ENCODE measurements around the gene BTD.
"Not testable (repeated sequence)": the region's sequence is repeated elsewhere in the genome, so short reads cannot be mapped to it uniquely, and the experiment has no call there.

The BTD gene

DNA sequence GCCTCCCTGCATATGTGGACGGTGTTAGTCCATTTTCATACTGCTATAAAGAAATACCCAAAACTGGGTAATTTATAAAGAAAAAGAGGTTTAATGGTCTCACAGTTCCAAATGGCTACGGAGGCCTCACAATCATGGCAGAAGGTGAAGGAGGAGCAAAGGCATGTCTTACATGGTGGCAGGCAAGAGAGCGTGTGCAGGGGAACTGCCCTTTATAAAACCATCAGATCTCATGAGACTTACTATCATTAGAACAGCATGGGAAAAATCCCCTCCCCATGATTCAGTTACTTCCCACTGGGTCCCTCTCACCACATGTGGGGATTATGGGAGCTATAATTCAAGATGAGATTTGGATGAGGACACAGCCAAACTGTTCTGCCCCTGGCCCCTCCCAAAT is 1.3 kb downstream of the BTD start:
- DNase-seq (ENCODE audit: low read depth): not testable (repeated sequence)

- DNase-seq (ENCODE audit: low read depth): not testable (repeated sequence)
Measured at GRCh38 chr3:15604584-15604983, 3.0 kb downstream of the BTD start.

DNA sequence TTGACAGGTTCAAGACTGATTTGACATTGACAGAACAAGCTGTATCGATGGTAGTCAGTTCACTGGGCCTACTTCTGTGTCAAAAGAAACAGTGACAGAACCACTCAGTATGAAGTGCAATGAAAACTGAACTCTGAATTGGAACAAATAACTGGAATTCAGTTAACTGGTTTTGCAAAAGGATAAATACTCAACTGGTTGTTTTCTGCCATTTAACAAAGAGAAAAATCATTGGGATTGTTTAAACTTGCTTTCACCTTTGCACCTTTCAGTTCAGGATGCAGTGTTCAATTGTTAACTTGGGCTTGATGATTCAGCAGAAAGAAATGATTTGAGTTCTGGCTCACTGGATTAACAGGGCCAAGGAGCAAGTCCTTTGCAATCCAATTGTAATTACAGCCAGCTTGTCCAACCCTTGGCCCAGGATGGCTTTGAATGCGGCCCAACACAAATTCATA is 4.9 kb downstream of the BTD start:
- DNase-seq (ENCODE audit: low read depth): no peak

- DNase-seq (ENCODE audit: low read depth): peak; percentile 72
Measured at GRCh38 chr3:15610082-15610759, 8.7 kb downstream of the BTD start.

GRCh38 chr3:15611018-15611417 is 9.5 kb downstream of the BTD start:
- DNase-seq (ENCODE audit: low read depth): no peak

GRCh38 chr3:15612001-15612400 is 10.5 kb downstream of the BTD start:
- no peak for DNase-seq (ENCODE audit: low read depth)

DNA sequence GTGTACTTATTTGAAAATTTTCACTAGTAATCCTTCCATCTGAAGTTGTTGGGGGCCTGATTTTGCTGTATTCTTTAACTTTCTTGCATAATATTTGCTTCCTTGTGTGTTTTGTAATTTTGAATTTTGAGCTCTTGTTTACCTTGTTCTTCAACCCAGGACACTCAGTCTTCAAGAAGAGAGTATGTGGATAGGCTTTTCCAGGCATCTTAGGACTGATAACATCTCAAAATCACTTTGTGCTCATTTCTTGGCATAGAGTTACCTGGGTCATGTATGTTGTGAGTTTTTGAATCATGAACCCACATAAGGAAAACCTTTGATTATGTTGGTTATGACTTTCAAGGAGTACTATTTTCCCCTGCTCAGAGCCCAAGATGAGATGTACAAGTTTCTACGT is 13.4 kb downstream of the BTD start:
- no peak for DNase-seq (ENCODE audit: low read depth)

DNA sequence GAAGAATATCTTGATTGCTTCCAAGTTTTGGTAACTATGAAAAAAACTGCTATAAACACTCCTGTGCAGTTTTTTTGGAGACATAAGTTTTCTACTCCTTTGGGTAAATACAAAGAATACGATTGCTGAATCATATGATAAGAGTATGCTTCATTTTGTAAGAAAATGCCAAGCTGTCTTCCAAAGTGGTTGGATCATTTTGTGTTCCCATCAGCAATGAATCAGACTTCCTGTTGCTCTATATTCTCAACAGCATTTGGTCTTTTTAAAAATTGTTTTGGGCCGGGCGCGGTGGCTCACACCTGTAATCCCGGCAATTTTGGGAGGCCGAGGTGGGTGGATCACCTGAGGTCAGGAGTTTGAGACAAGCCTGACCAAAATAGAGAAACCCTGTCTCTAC is 14.5 kb downstream of the BTD start:
- peak; percentile 20 for DNase-seq (ENCODE audit: low read depth)

DNA sequence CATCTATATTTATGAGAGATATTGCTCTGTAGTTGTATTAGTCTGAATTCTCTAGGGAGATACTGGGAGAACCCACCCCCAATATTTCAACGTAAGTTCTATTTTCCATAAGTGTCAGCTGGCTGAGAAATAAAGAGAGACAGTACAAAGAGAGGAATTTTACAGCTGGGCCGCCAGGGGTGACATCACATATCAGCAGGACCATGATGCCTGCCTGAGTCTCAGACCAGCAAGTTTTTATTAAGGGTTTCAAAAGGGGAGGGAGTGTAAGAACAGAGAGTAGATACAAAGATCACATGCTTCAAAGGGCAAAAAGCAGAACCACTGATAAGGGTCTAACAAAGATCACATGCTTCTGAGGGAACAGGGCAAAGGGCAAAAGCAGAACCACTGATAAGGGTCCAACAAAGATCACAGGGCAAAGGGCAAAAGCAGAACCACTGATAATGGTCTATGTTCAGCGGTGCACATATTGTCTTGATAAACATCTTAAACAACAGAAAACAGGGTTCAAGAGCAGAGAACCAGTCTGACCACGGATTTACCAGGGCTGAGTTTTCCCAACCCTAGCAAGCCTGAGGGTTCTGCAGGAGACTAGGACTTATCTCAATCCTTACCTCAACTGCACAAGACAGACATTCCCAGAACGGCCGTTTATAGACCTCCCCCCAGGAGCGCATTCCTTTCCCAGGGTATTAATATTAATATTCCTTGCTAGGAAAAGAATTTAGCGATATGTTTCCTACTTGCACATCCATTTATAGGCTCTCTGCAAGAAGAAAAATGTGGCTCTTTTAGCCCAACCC is 18.3 kb downstream of the BTD start:
- not testable (repeated sequence) for DNase-seq (ENCODE audit: low read depth)

GRCh38 chr3:15623535-15624440 is 22.2 kb downstream of the BTD start:
- DNase-seq (ENCODE audit: low read depth): no peak

DNA sequence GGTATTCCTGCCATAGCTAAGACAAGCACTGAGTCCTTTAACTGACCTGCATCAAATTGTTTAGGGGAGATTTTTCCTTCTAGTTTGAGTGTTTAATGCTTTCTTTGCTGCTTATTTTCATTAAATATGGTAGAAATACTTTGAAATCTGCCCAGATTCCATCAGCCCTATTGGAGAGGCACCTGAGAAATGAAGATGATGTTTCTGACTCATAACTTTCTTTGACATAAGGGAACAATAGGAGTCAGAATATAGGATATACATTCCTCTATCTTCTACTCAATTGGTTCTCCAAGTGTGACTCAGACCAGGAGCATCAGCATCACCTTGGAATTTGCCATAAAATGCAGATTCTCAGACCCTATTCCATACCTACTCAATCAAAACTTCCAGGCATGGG is 27.4 kb downstream of the BTD start:
- no peak for DNase-seq (ENCODE audit: low read depth)

DNA sequence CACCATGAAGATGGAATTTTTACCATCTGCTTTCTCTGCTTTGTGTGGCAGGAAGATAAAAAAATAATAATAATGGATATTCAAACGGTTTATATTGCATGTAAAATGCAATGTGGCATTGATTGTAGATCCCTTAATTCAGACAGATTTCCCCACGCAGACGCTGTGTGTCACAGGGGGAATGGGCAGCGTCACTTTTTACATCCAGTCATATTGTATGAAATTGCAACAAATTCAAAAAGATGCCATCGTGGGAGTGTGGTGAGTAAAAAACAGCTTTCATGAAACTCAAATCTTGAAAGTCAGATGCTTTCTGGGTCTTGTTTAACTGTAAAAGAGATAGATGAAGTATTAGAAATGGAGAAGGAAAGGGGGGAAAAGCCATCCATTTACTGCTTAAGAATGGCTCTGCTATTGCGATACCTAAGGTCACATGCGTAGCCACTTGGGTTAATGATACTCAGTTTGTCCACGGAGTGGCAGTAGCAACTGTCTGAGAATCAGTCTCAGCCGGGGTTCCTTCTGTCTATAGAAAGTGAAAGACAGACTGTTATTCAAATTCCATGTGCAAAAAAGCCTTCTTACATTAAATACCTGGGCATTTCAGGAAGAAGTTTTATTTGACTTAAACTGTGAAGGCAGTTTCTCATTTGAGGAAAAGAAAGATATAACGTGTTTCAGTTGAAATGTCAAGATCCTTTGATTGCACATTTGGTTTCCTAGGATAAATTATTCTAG is 28.5 kb downstream of the BTD start:
- DNase-seq (ENCODE audit: low read depth): peak; percentile 63

DNA sequence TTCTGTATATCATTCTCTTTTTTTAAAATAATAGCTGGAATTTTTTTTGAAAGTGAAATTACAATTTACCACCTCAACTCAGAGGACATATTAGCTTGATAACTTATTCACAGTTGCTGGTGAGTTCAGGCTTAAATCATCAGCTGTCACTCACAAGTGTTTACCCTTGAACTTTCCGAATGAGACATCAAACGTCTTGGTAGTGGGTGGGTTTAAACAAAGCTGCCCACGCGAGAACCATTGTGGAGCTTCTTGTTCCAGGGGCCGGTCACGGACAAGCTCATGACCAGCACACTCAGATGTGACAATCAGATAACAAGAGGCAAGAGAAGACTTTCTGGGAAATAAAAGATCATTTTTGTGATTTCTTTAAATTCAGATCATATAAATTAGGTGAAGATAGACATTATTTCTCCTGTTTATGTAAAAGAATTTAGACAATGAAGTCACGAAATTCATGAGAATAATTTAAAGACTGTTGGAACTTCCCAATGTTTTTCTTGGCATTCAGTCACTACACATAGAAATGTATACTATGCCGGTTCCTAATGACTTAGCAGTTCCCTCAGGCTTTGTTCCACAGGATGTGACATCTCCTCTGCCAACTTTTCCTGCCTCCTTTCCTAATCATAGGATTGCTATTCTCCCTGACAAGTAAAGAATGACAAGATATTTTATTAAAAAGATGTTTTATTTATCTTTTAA is 29.3 kb downstream of the BTD start:
- peak; percentile 60 for DNase-seq (ENCODE audit: low read depth)

DNA sequence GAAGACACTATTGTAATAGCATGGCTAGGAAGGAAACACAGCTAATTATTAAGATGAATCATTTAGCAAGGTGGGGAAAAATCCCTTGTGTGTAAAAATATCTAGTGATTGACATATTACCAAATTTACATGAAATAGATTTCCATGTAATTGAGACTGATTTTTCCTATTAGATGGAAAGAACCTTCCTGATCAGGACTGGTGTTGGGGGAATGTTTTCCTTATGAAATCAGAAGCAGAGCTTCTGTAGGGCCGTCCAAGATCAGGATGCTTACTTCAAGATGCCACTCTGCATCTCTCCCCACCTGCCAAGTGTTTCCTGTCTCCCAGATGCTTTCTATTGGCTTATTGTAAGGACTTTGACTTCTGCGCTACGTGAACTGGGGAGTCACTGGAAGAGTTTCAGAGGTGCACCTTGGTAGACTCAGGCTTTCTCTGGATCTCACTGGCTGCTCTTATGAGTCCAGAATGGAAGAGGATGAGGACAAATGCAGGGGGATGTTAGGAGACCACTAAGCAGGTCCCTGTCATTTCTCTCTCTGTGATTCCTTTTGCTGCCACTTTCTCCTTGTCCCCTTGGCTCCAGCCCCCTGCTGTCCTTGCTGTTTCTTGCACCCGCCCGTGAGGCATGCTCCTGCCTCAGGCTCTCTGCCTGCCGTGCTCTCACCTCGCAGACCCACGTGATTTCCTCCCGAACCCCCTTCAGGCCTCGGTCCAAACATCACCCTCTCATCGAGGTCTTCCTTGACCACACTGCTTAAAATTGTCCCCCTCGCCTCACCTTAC is 30.1 kb downstream of the BTD start:
- DNase-seq (ENCODE audit: low read depth): no peak

- DNase-seq (ENCODE audit: low read depth): no peak
Measured at GRCh38 chr3:15632212-15632580, 30.7 kb downstream of the BTD start.

DNA sequence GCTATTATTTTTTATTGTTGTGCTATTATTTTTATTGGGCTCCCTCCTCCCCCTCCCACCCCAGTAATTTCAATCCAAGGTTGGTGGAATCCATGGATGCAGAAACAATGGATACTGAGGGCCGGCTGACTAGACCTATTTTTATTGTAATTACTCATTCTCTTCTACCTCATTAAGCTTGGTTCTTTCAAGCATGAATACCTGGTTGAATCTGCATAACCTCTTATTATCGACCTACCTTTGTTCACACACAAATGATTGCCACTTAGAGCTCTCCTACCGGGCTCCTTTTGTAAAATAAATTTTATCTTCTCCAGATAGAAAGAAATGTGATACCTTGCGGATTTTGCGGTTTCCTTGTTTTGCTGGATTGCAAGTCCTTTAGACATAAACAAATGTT is 31.6 kb downstream of the BTD start:
- DNase-seq (ENCODE audit: low read depth): no peak

DNA sequence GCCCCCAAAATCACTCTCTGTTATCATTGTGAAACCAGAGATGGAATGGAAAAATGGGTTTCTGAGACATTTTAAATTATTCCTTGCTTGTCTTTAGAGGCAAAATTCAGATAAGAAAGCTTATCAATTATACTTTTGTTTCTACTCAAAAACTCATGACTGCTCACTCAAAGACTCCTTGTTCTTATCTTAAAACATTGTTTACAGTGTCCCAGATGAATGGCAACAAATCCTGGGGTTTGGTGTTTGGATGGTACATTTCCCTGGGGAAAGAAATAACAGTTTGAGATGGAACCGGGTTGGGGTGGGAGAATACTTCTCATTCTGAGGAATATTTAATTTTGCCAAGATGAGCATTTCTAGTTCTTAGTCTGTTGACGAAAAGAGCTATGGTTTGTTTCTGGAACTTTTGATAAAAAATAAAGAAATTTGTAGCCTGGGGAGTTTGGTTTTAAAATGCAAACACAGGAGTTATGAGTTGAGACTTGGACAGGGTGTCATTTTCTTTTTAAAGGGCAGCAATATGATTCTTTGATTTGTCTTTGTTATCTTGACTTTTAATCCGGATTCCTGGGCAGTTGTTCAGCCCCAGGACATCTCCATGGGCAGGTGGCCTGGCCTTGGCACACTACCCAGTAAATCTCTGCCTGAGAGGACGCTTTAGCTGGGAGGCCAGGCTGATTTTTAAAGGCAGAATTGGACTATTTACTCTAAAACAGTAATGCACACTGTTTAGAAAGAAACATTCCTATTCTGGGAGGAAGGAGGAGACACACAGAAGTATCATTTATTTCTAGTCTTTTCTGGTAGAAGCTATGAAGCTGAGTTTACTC is 32.4 kb downstream of the BTD start:
- no peak for DNase-seq (ENCODE audit: low read depth)

- no peak for DNase-seq (ENCODE audit: low read depth)
Measured at GRCh38 chr3:15634671-15635070, 33.1 kb downstream of the BTD start.

DNA sequence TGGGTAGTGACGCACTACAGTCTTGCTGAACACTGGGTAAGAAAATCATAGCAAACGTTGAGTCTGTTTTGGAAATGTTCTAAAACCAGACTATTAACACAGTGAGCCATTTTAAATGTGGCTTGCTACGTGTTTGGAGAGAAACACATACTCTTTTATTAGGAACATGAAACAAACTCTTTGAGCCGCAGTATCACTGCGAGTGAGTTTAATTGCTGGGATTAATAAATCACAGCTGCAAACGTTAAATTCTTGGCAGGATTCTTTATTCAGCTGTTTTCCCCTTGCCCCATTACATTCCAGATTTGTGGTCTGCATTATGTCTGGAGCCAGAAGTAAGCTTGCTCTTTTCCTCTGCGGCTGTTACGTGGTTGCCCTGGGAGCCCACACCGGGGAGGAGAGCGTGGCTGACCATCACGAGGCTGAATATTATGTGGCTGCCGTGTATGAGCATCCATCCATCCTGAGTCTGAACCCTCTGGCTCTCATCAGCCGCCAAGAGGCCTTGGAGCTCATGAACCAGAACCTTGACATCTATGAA is 33.6 kb downstream of the BTD start:
- no peak for DNase-seq (ENCODE audit: low read depth)
